Small intestine (tissue), 7 donors: ENCODE measurements around the gene TRIO. TPM values are rescaled to one million over a fixed set of nuclear protein-coding genes. Genes with fewer than 3 reads are reported as not detected.
A peak's percentile ranks its signal among the peaks of the same experiment; 100 is the strongest.

Experiments
- DNase-seq, 2 donors: peaks; one replicate each; pipeline versions ENCODE4 v3.0.0 to v3.0.0-alpha.2; 2013
- FAIRE-seq: peaks from 2 replicates; lab custom pipeline; 2012; peaks lifted over from hg19 to GRCh38; lab: Jason Lieb, UNC
- H3K27ac ChIP-seq, 3 donors: one replicate each; pipeline ENCODE4 v1.5.1; 2013; ENCODE audit warnings: low read length in 2 of 3, mild to moderate bottlenecking in 2 of 3, control low read depth in 1 of 3, inconsistent platforms in 1 of 3, low read depth in 1 of 3, moderate library complexity in 1 of 3
- H3K27me3 ChIP-seq, 3 donors: one replicate each; pipeline ENCODE4 v1.6.1; 2013; ENCODE audit warnings: low read length in 3 of 3, inconsistent platforms in 1 of 3; ENCODE audit not compliant: control insufficient read depth in 3 of 3, insufficient read depth in 3 of 3
- H3K36me3 ChIP-seq, 3 donors: one replicate each; pipeline ENCODE4 v1.6.1; 2013; ENCODE audit warnings: low read length in 3 of 3, inconsistent platforms in 1 of 3, low read depth in 1 of 3, mild to moderate bottlenecking in 1 of 3, moderate library complexity in 1 of 3; ENCODE audit not compliant: control insufficient read depth in 3 of 3, insufficient read depth in 2 of 3
- H3K4me1 ChIP-seq, 3 donors: one replicate each; pipeline ENCODE4 v1.6.1; 2013; ENCODE audit warnings: low read length in 2 of 3, inconsistent platforms in 1 of 3, low read depth in 1 of 3, mild to moderate bottlenecking in 1 of 3, moderate library complexity in 1 of 3; ENCODE audit not compliant: control insufficient read depth in 3 of 3, insufficient read depth in 2 of 3
- H3K4me3 ChIP-seq, 3 donors: one replicate each; pipeline ENCODE4 v1.5.1; 2013; ENCODE audit warnings: low read length in 3 of 3, control low read depth in 1 of 3, inconsistent platforms in 1 of 3, low read depth in 1 of 3, mild to moderate bottlenecking in 1 of 3, moderate library complexity in 1 of 3
- H3K9me3 ChIP-seq, 2 donors: one replicate each; pipeline ENCODE4 v1.6.1; 2013; ENCODE audit warnings: low read depth in 1 of 2, low read length in 1 of 2; ENCODE audit not compliant: control insufficient read depth in 2 of 2, insufficient read depth in 1 of 2
- WGBS, 3 donors: extraction: QIAGEN DNeasy Blood & Tissue Kit; methylation state at CpG; one replicate each; pipeline ENCODE4 v1.1.7; 2013; 5-methylcytosine and 5-hydroxymethylcytosine counted together
- polyA plus RNA-seq, 4 donors: library from polyadenylated mRNA; stranded (reverse) in 3 of 4; unstranded in 1 of 4; fragments of 200-250 nt in 3 of 4; fragments of 120-200 nt in 1 of 4; gene quantifications; one replicate each; pipeline versions ENCODE4 v1.2.1 to v1.2.3, GENCODE V29; 2013
- donor health status: healthy with polysubstance abuse.
- donor health status: control.
- donor health status: control.
- donor health status: Bipolar disorder and iron deficiency.
- donor health status: healthy.

TRIO gene
- polyA plus RNA-seq, 4 donors, result 13.2 to 50.8 (median 23.3) TPM

GRCh38 chr5:14415024-14415697, 272.0 kb downstream of the TRIO start:
- no peak overlapping the region for H3K4me3 ChIP-seq
- H3K36me3 ChIP-seq, result peaks cover 3 to 75% (median 3%) of the 10 kb centered on the region in 3 donors
- H3K4me1 ChIP-seq, result peaks cover 0 to 7% (median 0%) of the 10 kb centered on the region in 3 donors
- no peak overlapping the region for H3K27ac ChIP-seq
- no peaks in the 10 kb centered on the region for H3K9me3 ChIP-seq
- FAIRE-seq, result no peak
- no peak for DNase-seq
- WGBS, 3 donors, result 75 to 82% (median 80%) methylated on average over 16 of the region's 16 CpGs
- no peaks in the 10 kb centered on the region for H3K27me3 ChIP-seq

- Histone ChIP-seq H3K27ac (no peak overlapping the region), H3K9me3 (no peaks in the 10 kb centered on the region), H3K4me1 (peaks cover 0 to 3% (median 0%) of the 10 kb centered on the region in 3 donors), H3K27me3 (no peaks in the 10 kb centered on the region), H3K36me3 (peaks cover 3 to 76% (median 3%) of the 10 kb centered on the region in 3 donors), H3K4me3 (no peak overlapping the region)
- WGBS, 3 donors, result 70 to 84% (median 73%) methylated on average over 3 of the region's 3 CpGs
- DNase-seq (no peak), FAIRE-seq (no peak)
Observed at GRCh38 chr5:14415698-14416074, 272.5 kb downstream of the TRIO start.

DNA sequence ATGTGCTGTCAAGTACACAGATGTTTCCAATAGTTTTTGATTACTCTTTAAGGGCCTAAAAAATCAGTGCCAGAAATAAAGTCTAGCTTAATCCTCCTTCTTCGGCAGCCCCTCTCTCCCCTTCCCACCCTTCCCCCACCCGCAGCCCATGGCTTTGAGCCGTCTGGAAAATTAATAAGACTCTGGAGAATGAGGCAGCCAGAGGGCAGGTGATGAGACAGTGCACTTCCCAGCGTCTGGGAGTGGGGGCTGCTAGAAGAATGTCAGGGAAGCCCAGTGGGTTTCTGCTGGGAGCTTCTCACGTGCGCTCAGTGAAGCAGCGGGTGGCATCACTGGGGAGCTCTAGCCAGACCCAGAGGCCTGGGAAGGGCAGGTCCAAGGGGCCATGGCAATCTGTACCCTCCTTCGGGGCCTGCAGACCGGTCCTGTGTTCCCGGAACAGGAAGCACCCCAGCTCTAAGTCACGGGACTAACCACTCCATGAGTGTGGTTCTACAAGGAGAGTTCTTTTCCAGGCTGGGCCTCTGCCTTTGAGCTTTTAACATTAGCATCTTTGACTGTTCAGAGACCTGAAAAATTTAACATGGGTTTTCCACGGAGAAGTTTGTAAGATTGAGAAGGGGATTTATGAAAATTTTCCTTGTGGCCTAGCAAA, 273.6 kb downstream of the TRIO start:
- FAIRE-seq, result no peak

DNA sequence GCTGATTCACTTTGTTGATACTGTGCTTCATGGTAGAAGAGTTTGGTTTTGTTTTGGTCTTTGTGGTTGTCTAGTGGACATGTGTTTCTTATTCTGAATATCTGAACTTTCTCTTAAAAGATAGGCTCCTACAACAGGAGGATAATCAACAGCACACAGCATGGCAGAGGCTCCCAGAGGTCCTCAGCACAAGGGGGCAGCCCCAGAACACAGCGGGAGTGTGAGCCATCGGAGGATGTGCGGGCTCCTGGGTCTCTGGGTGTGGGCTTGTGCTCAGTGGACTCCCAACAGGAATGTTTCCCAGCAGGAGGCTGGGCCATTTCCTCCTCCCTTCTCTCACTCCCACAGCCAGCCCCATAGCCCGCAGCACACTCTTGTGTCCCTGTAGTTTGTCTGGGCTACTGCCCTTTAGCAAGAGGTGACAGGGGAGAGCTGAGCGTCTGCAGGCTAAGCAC, 274.2 kb downstream of the TRIO start:
- no peaks in the 10 kb centered on the region for H3K27me3 ChIP-seq
- H3K27ac ChIP-seq, result peak overlapping the region in 1 of 3 donors; percentile 32
- peaks cover 3 to 70% (median 3%) of the 10 kb centered on the region in 3 donors for H3K36me3 ChIP-seq
- 79 to 88% (median 82%) methylated on average over 5 of the region's 5 CpGs for WGBS, 3 donors
- no peak for FAIRE-seq
- no peaks in the 10 kb centered on the region for H3K9me3 ChIP-seq
- DNase-seq, result no peak
- H3K4me3 ChIP-seq, result no peak overlapping the region
- no peaks in the 10 kb centered on the region for H3K4me1 ChIP-seq

More for the DNA sequence above, 273.6 kb downstream of the TRIO start:
- DNase-seq, result no peak
- Histone ChIP-seq H3K9me3 (no peaks in the 10 kb centered on the region), H3K4me1 (no peaks in the 10 kb centered on the region), H3K4me3 (no peak overlapping the region), H3K27me3 (no peaks in the 10 kb centered on the region), H3K36me3 (peaks cover 3 to 72% (median 3%) of the 10 kb centered on the region in 3 donors), H3K27ac (peak overlapping the region in 2 of 3 donors; percentile 10 to 42)
- WGBS, 3 donors, result 71 to 89% (median 78%) methylated on average over 12 of the region's 12 CpGs

GRCh38 chr5:14417792-14418765, 274.9 kb downstream of the TRIO start:
- DNase-seq (no peak), FAIRE-seq (no peak)
- Histone ChIP-seq H3K9me3 (no peaks in the 10 kb centered on the region), H3K27ac (no peak overlapping the region), H3K4me3 (no peak overlapping the region), H3K36me3 (peaks cover 3 to 70% (median 5%) of the 10 kb centered on the region in 3 donors), H3K27me3 (no peaks in the 10 kb centered on the region), H3K4me1 (no peaks in the 10 kb centered on the region)
- 87 to 95% (median 95%) methylated on average over 17 of the region's 17 CpGs for WGBS, 3 donors

DNA sequence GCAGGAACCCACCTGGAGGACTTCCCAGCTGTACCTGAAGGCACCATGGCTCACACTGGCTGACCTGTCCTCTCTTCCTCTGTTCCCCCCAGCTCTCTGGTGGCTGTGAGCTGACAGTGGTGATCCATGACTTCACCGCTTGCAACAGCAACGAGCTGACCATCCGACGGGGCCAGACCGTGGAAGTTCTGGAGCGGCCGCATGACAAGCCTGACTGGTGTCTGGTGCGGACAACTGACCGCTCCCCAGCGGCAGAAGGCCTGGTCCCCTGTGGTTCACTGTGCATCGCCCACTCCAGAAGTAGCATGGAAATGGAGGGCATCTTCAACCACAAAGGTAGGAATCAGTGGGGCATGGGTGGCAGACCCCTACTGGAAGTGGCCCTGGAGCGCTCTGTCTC, 276.5 kb downstream of the TRIO start:
- 94 to 100% (median 97%) methylated on average over 12 of the region's 12 CpGs for WGBS, 3 donors
- no peak overlapping the region for H3K4me3 ChIP-seq
- FAIRE-seq (no peak), DNase-seq (no peak)
- no peaks in the 10 kb centered on the region for H3K9me3 ChIP-seq
- no peaks in the 10 kb centered on the region for H3K4me1 ChIP-seq
- no peaks in the 10 kb centered on the region for H3K27me3 ChIP-seq
- H3K27ac ChIP-seq, result no peak overlapping the region
- peaks cover 2 to 67% (median 3%) of the 10 kb centered on the region in 3 donors for H3K36me3 ChIP-seq

DNA sequence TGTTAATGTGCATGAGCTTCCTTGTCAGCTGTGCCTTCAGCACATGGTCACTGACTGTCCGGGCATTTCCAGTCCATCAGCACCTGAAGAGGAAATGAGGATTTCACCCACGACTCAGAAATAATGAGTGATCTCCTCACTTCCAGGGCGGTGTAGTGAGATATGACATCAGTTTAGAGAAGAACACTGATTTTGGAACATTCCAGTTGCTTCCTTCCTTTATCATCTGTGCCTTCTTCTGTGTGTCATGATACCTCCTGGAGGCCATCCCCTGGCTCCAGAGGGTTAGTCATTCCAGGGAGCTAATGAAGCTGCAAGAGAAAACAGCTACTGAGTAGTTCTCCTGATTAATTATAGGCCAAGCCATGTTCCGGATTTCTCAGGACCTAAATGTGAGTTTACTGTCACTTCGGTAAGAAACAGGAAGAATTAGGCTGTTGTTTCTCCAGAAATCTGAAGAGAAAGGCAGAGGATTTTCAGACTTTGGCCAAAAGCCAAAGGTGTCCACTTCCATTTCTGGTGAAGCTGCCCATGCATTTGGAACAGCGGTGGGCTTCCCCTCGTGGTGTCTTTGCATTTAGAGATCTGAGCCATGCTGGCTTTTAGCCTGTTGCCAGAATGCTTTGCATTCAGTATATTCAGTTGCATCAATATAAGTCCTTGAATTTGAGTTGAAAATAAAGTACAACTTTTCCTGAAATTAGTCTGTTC, 277.1 kb downstream of the TRIO start:
- H3K27ac ChIP-seq, result no peak overlapping the region
- no peaks in the 10 kb centered on the region for H3K9me3 ChIP-seq
- peaks cover 2 to 66% (median 3%) of the 10 kb centered on the region in 3 donors for H3K36me3 ChIP-seq
- no peaks in the 10 kb centered on the region for H3K4me1 ChIP-seq
- FAIRE-seq (no peak), DNase-seq (no peak)
- no peak overlapping the region for H3K4me3 ChIP-seq
- H3K27me3 ChIP-seq, result no peaks in the 10 kb centered on the region
- WGBS, 3 donors, result 78 to 93% (median 85%) methylated on average over 7 of the region's 7 CpGs
